CD4-positive, alpha-beta T cell treated with Interferon alpha-2 for 1 hour (primary cell): Measurements from ENCODE around the gene CC2D2B.
"Not testable (repeated sequence)": the region's sequence is repeated elsewhere in the genome, so short reads cannot be mapped to it uniquely, and the experiment has no call there.

Experiments
- DNase-seq, 2 donors: peaks; one replicate each; pipeline ENCODE4 v3.0.0-alpha.2; 2020 to 2022

Gene CC2D2B

DNA sequence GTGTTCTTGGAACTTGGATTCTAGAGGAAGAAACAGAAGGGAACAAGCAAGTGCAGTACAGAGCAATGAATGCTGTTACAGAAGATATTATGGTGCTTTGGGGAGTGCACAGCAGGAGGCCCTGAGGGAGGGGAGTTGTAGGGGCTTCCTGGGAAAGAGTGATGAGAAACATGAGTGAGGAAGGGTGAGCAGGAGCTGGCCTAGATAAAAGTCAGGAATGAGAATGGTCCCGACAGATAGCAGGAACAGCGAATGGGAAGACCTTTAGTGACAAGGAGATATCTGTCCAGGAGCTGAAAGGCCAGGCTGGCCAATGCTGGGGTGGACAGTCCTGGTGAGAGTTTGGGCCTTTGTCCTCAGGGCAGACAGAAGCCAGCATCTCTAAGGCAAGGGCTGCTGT is 115.0 kb downstream of the CC2D2B start:
- no peak for DNase-seq

- DNase-seq: no peak
Observed at GRCh38 chr10:96023168-96023567, 115.4 kb downstream of the CC2D2B start.

- no peak for DNase-seq
Observed at GRCh38 chr10:96025566-96025965, 117.8 kb downstream of the CC2D2B start.

DNA sequence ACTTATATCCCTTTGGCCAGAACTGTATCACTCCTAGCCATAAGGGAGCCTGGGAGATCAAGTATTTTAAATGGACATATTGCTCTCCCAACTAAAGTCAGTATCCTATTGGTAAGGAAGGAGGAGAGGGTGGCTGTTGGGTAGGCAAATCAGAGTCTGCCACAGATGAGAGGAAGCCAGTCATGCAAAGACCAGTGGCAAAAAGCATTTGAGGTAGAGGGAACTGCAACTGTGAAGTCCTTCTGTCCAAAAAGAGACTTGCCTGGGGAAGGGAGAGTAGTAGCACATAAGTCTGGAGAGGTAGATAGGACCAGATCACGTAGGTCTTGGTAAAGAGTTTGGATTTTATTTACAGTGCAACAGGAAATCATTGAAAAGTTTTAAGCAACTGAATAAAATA is 126.8 kb downstream of the CC2D2B start:
- no peak for DNase-seq

DNA sequence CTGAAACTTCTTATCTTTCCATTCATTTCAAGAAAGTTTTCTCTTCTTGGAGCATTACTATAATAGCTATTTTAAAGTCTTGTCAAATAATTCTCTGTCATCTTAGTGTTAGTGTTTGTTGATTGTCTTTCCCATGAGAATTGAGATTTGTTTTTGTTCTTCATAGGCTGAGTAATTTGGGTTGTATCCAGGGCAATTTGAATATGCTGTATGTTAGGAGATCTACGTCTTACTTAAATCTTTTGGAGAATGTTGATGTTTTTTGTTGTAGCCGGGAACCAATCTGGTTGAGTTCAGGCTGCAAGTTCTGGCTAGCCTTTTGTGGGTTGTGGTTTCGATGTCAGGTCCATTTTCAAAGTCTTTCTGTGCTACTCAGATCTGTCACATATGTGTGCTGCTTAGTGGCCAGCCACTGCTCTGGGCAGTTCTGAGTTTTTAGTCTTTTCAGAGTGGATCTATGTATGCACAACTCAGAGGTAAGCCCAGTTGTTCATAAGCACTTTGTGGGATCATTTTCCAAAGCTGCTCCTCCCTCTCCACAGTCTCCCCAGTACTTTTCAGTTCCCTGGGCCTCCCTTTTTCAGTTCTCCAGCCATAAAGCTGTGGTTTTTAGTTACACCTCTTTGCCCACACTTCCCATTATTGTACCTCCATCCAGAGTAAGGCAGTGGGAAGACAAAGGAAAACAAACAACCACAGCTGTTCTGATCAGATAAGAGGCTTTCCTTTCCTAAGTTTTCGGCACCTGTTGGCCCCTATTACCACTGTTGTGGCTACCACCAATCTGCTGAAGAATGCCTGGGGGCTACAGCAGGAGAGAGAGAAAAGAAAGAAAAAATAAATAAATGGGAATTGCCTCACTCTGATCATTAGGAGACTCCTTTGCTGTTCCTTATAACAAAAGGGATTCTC is 131.0 kb downstream of the CC2D2B start:
- DNase-seq: no peak

- DNase-seq: no peak
Observed at GRCh38 chr10:96041146-96041545, 133.4 kb downstream of the CC2D2B start.

DNA sequence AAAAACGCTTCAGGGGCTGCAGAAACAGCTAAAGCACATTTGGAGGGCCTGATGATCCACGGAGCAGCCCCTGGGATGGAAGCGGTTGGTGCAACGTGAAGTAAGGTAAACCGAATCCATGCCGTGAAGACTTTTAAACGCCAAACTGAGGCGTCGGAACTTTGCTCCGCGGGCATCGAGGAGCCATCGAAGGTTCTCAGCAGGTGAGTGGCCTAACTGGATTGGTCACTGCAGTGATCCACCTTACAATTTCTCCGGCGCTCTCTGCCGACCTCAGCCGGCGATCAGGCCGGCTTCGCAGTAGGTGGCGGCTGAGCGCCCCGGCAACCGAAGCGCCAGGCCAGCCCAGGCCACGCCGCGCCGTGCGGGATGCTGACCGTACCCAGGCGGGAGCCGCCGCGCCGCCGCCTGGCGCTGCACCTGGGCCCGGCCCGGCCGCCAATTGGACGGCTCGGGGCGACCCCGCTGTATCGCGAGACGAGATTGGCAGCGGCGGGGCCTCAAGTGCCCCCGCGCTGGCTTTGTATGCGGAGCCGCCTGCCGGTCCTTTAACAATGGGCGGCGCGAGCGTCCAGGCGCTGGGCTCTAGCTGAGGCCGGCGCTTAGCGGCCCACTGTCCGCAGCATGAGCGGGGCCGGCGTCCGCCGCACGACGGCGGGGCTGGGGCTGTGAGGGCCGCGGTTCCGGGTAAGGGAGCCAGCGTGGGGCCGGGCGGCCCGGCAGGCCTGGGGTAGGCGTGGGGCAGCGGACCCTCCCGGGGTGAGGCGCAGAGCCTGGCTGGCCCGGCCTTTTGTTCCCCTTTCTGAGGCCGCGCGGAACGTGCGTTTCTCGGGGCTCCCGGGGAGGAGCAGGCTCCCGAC is 135.5 kb downstream of the CC2D2B start, which contains the start of gene CCNJ:
CCNJ (plus strand) TSS at position 551 of the 860 bp plus-strand sequence. CDS start 811 bp downstream, outside the sequence.
- peak; percentile 84 to 88 for DNase-seq

- peak; percentile 31 to 47 for DNase-seq
Observed at GRCh38 chr10:96043893-96044715, 136.3 kb downstream of the CC2D2B start.

DNA sequence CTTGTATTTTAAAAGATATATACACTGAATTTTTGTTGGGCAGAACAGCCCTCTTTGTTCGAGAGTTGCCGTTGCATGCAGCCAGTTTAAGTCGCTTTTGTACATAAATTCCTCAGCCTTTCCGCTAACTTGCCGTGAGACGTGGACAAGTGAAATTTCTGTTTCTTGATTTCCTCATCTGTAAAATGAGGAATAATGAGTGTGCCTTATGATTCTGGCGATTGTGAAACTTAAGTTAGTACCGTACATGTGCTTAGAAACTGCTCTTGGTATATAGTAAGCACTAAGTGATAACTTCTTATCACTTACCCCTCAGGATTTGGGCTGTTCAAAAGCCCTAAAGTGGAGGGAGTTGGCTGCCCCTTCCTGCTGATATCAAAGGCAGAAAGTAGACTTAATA is 137.0 kb downstream of the CC2D2B start:
- DNase-seq: peak in 1 of 2 donors; percentile 6

DNA sequence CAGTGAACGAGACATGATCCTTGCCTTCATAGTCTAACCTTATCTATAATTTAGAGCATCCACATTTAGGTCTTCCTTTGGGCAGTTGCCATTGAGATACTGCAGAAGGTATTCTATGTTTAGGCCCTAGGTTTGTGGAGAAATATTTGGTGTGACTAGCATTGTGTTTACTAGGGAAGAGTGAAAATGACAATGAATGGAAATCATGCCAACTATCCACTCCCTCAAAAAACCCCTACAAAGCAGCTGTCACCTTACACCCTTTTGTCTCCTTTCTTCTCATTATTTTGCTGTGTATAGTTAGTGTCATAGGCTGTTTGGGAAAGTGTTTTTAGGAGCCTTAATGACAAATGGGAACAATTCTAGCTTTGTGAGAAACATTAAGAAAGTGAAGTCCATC is 138.8 kb downstream of the CC2D2B start:
- no peak for DNase-seq

GRCh38 chr10:96047004-96047649 is 139.4 kb downstream of the CC2D2B start:
- DNase-seq: no peak

- not testable (repeated sequence) for DNase-seq
Observed at GRCh38 chr10:96047925-96048324, 140.2 kb downstream of the CC2D2B start.

DNA sequence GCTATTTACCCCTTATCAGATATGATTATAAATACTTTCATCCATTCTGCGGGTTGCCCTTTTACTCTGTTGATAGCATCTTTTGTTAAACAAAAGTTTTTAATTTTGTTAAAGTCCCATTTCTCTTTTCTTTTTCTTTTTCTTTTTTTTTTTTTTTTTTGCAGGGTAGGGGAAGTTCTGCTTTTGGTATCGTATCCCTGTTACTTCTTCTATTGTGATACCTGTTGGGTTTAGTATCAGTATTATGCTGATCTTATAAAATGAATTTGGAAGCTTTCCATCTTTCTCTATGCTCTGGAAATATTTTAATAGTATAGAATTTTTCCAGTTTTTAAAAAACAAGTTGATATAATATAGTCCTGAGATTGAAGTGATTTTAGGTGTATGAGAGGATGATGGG is 141.6 kb downstream of the CC2D2B start:
- no peak for DNase-seq

- no peak for DNase-seq
Observed at GRCh38 chr10:96053985-96054384, 146.2 kb downstream of the CC2D2B start.

GRCh38 chr10:96056787-96057186 is 149.0 kb downstream of the CC2D2B start:
- no peak for DNase-seq

DNA sequence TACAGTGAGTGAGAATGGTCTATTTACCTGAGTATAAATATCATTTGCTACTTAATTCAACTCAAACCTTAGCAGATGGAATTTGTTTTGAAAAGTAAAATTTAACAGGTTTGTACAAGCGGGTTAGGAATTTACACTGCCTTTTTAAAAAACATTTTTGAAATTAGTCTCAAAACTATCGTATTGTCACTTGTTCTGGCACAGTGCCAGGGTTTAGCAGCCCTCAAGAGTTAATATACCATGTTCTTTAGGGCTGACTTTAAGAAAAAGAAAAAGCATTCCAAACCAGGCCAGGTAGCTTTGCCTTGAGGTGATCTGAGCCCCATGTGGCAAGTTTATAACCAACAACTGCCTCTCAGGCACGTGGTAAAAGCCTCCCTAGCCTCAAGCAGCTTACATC is 153.5 kb downstream of the CC2D2B start:
- no peak for DNase-seq

GRCh38 chr10:96072674-96073073 is 164.9 kb downstream of the CC2D2B start:
- DNase-seq: no peak

DNA sequence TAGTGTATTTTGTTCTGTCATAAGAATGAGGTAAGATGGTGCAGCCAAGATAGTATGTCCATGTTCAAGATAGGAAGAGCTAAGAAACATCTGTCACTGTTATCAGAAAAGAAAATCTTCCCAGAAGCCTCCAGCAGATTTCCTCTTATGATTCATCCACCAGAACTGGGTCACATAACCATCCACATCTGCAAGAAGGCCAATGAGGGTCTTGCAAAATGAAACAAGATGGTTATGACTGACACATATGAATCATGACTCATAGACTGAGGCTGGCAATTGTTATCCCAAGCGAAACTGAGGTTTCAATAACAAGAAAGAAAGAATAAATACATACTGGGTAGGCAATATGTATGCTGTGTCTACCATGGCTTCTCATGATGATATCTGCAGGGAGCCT is 165.9 kb downstream of the CC2D2B start:
- no peak for DNase-seq

DNA sequence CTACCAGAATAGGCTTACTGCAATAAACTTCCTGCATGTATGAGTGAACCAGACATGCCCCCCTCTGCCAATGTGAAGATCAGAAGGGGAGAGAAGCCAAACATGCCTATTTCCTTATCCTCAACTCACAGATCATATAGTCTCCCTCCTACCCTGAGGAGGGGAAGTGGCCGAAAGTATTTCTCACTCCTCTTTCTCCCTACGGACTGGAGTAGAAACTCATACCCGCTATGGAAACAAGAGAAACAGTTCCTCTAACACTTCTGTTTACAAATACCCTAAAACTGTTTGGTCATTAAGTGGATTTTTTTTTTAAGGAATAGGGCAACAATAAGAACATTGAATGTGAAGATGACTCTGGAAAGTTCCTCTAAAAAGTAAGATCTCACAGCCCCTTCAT is 167.0 kb downstream of the CC2D2B start:
- DNase-seq: no peak

DNA sequence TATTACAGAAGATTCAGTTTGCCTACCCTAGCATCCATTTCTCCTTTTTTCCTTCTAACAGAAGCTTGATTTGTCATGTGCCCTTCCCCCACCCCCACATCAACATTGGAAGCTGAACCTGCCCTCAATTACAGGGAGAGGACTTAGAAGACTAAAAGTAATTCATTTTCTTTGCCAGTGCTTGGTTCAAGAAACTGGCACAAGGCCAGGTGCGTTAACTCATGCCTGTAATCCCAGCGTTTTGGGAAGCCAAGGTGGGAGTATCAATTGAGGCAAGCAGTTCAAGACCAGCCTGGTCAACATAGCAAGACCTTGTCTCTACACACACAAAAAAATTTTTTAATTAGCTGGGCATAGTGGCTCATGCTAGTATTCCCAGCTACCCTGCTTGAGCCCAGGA is 168.2 kb downstream of the CC2D2B start:
- DNase-seq: no peak

DNA sequence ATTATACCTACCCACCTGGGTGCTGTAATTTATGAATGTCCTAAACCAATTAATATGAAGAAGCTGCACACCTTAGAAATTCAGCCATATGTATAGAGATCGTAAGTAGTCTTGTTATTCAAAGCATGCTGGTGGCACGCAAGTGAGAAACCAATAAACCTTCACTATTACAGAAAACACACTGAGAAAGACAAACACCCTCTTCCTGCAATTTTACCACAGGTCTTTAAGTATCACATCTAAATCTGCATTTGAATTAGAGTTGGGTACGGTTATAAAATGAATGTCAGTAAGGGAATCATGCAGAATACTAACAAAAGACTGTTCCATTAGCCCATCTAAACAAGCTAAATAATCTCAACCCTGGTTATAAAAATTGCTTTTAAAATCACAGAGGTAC is 169.4 kb downstream of the CC2D2B start:
- DNase-seq: no peak

- DNase-seq: no peak
Observed at GRCh38 chr10:96082153-96082552, 174.4 kb downstream of the CC2D2B start.
